HFFc6 (cell line): ENCODE measurements around the gene MIER1. TPM values are rescaled to one million over a fixed set of nuclear protein-coding genes. Genes with fewer than 3 reads are reported as not detected.

ENCODE experiments used
- DNase-seq: peaks from one replicate; pipeline ENCODE4 v3.0.0-alpha.2; 2018
- H3K27ac Mint-ChIP-seq: 2 replicates; pipeline ENCODE4 v1.8.0; 2020; ENCODE audit warnings: mild to moderate bottlenecking, mixed read lengths
- H3K27me3 Mint-ChIP-seq: 2 replicates; pipeline ENCODE4 v1.8.0; 2021; ENCODE audit warnings: mild to moderate bottlenecking, moderate library complexity, mixed read lengths; ENCODE audit not compliant: insufficient read depth
- H3K36me3 Mint-ChIP-seq: 2 replicates; pipeline ENCODE4 v1.8.0; 2021; ENCODE audit warnings: low read depth, mixed read lengths
- H3K4me1 Mint-ChIP-seq: 2 replicates; pipeline ENCODE4 v1.8.0; 2020; ENCODE audit warnings: low read depth, mixed read lengths
- H3K4me3 Mint-ChIP-seq: 2 replicates; pipeline ENCODE4 v1.8.0; 2020; ENCODE audit warnings: mild to moderate bottlenecking, moderate library complexity, mixed read lengths
- H3K9me3 Mint-ChIP-seq: 2 replicates; pipeline ENCODE4 v1.8.0; 2020; ENCODE audit warnings: mild to moderate bottlenecking, mixed read lengths
- CTCF ChIP-seq: fragments of 200-600 bp; sonication (generic); IDR thresholded peaks from 2 replicates; pipeline ENCODE4 v1.5.0; 2021; ENCODE audit warnings: antibody characterized with exemption, mild to moderate bottlenecking
- total RNA-seq, 6 experiments: library from RNA; stranded (reverse); fragmentation: NEBNext Ultra II Directional; extraction: Animal tissue kit (Norgen Biotek cat#: 25700); gene quantifications; 2 replicates in 1 of 6; 3 replicates in 5 of 6; pipeline ENCODE4 v1.2.3, GENCODE V29; 2021

The MIER1 gene
- total RNA-seq, 6 experiments from 2014 or later: 28.0 to 37.5 (median 33.7) TPM

GRCh38 chr1:66938613-66939012 lies 13.8 kb downstream of the MIER1 start:
- H3K9me3 Mint-ChIP-seq: no peaks in the 10 kb centered on the region
- H3K27ac Mint-ChIP-seq: peak overlapping the region; percentile 72
- H3K27me3 Mint-ChIP-seq: no peaks in the 10 kb centered on the region; the same call in 1 of the 2 replicates
- peak overlapping the region; percentile 57 for H3K4me3 Mint-ChIP-seq
- peaks cover 12% of the 10 kb centered on the region for H3K36me3 Mint-ChIP-seq
- H3K4me1 Mint-ChIP-seq: peaks cover 93% of the 10 kb centered on the region
- DNase-seq: no peak
- no peak for TF ChIP-seq CTCF

GRCh38 chr1:66940981-66941380 lies 16.2 kb downstream of the MIER1 start:
- no peak for TF ChIP-seq CTCF

GRCh38 chr1:66943361-66943969 lies 18.7 kb downstream of the MIER1 start:
- no peak for TF ChIP-seq CTCF
- Mint-ChIP-seq H3K4me3 (no peak overlapping the region), H3K9me3 (no peaks in the 10 kb centered on the region), H3K27ac (peak overlapping the region; percentile 78), H3K27me3 (peaks cover 2% of the 10 kb centered on the region), H3K36me3 (peaks cover 31% of the 10 kb centered on the region), H3K4me1 (peaks cover 89% of the 10 kb centered on the region)
- no peak for DNase-seq

More at GRCh38 chr1:66940981-66941380, 16.2 kb downstream of the MIER1 start:
- Mint-ChIP-seq H3K27me3 (peaks cover 2% of the 10 kb centered on the region), H3K27ac (peak overlapping the region; percentile 74), H3K36me3 (peaks cover 7% of the 10 kb centered on the region), H3K9me3 (no peaks in the 10 kb centered on the region), H3K4me1 (peaks cover 92% of the 10 kb centered on the region), H3K4me3 (peak overlapping the region; percentile 68)
- DNase-seq: peak; percentile 65

GRCh38 chr1:66944330-66945274 lies 19.8 kb downstream of the MIER1 start:
- H3K9me3 Mint-ChIP-seq: no peaks in the 10 kb centered on the region
- H3K36me3 Mint-ChIP-seq: peaks cover 38% of the 10 kb centered on the region
- H3K27me3 Mint-ChIP-seq: peaks cover 2% of the 10 kb centered on the region
- peaks cover 78% of the 10 kb centered on the region for H3K4me1 Mint-ChIP-seq
- peak overlapping the region; percentile 78 for H3K27ac Mint-ChIP-seq
- peak; percentile 77 for DNase-seq
- peak overlapping the region; percentile 42 for H3K4me3 Mint-ChIP-seq
- no peak for TF ChIP-seq CTCF

- peaks cover 72% of the 10 kb centered on the region for H3K4me1 Mint-ChIP-seq
- TF ChIP-seq CTCF: no peak
- H3K9me3 Mint-ChIP-seq: no peaks in the 10 kb centered on the region
- DNase-seq: no peak
- peaks cover 39% of the 10 kb centered on the region for H3K36me3 Mint-ChIP-seq
- no peak overlapping the region for H3K4me3 Mint-ChIP-seq
- H3K27me3 Mint-ChIP-seq: peaks cover 2% of the 10 kb centered on the region
- H3K27ac Mint-ChIP-seq: peak overlapping the region; percentile 78; the same call in 1 of the 2 replicates
Measured at GRCh38 chr1:66945316-66945715, 20.5 kb downstream of the MIER1 start.
